ENCODE measurements around the gene PSPH. TPM values are rescaled to one million over a fixed set of nuclear protein-coding genes. Genes with fewer than 3 reads are reported as not detected.
"Not testable (repeated sequence)": the region's sequence is repeated elsewhere in the genome, so short reads cannot be mapped to it uniquely, and the experiment has no call there.

Gene PSPH
- total RNA-seq, 1 experiment from 2014 or later, result 49.3 TPM

DNA sequence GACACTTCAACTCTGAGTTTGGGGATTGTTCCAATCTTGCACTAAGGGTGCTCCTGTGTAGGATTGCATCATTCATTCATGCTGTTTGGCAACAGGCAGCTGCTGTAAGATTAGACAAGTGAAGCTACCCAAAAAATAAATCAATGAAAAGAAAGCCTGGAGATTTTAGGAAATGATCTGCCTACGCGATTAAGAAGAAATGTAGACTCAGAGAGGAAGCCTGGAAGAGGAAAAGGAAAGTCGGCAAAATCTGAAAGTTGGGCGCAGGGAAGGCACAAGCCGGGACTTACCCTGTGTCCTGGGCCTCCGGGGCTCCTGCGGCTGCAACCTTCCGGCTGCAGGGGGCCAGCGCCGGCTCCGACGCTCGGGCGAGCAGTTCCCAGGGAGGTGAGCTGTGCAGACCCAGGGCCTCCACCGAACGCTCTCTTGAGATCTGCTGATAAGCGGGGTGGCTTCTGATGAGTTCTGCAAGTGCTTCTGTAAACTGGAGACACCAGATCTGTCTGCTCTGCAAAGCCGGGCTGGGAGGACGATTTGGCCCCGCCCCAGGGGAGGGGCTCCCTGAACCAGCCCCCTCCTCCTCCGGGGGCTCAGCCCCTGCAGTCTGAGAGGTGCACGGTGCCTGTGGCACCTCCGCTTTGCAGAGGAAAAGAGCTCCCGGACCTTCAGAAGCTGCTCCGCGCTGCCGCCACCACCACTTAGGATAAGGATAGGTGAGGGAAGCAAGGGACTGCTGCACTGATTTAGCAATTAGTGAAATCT lies 17.4 kb downstream of the PSPH start:
- no peaks in the 10 kb centered on the region for H3K9me3 Mint-ChIP-seq
- peak overlapping the region; percentile 99 for H3K27ac Mint-ChIP-seq
- ChIA-PET POLR2A (interaction anchor here (0.5 to 3.3 kb wide), 12 partner anchors 10 to 252 kb away, joined by 3 to 49 read pairs (median 4); partner anchors contain the start of genes CCT6A, NIPSNAP2, PSPH and SUMF2), CTCF (interaction anchor here (0.6 to 2.4 kb wide), 14 partner anchors 9 to 393 kb away, joined by 3 to 11 read pairs (median 4); partner anchors contain the start of genes CCT6A, MRPS17 and PSPH)
- peak; percentile 98 for ATAC-seq
- peaks cover 7% of the 10 kb centered on the region for H3K4me1 Mint-ChIP-seq
- peaks cover 26% of the 10 kb centered on the region for H3K36me3 Mint-ChIP-seq
- peak; percentile 92 for DNase-seq (ENCODE audit: low spot score)
- no peaks in the 10 kb centered on the region for H3K27me3 Mint-ChIP-seq (ENCODE audit: low read depth)
- TF ChIP-seq CREB1 (CRISPR knock-in tag; IDR thresholded peaks at IDR 0.05) (no peak), ZNF317 (CRISPR knock-in tag; IDR thresholded peaks at IDR 0.05; ENCODE audit: borderline replicate concordance, low read depth) (peak; percentile 17; the same call in 1 of the 2 replicates), GABPB1 (CRISPR knock-in tag; IDR thresholded peaks at IDR 0.05) (peak; percentile 88), HMGA2 (CRISPR knock-in tag; IDR thresholded peaks at IDR 0.05) (no peak), SP1 (CRISPR knock-in tag; conservative IDR thresholded peaks at IDR 0.05) (peak; percentile 47; the same call in 1 of the 2 replicates), FOXK1 (CRISPR knock-in tag; IDR thresholded peaks at IDR 0.05) (0 out of 2 replicates have a peak, but pooled peaks have one; percentile 5), FOXP1 (CRISPR knock-in tag; IDR thresholded peaks at IDR 0.05; ENCODE audit: borderline replicate concordance) (0 out of 2 replicates have a peak, but pooled peaks have one; percentile 22)
- peak overlapping the region; percentile 92 for H3K4me3 Mint-ChIP-seq

DNA sequence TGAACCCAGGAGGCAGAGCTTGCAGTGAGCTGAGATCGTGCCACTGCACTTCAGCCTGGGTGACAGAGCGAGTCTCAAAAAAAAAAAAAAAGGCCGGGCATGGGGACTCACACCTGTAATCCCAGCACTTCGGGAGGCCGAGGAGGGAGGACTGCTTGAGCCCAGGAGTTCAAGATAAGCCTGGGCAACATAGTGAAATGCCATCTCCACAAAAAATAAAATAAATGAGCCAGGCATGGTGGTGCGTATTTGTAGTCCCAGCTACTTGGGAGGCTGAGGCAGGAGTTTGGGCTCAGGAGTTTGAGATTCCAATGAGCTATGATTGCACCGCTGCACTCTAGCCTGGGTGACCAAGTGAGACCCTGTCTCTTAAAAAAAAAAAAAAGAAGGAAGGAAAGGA lies 18.7 kb downstream of the PSPH start:
- Mint-ChIP-seq H3K4me3 (peak overlapping the region; percentile 92), H3K36me3 (peaks cover 28% of the 10 kb centered on the region)
- ChIA-PET POLR2A (interaction anchor here (0.6 to 3.3 kb wide), 3 partner anchors 18 to 42 kb away, joined by 4 to 49 read pairs (median 11); partner anchors contain the start of genes CCT6A, PSPH and SUMF2), CTCF (interaction anchor here (2.4 kb wide), 2 partner anchors 19 to 41 kb away, joined by 11 read pairs; partner anchors contain the start of genes CCT6A and PSPH)
- H3K9me3 Mint-ChIP-seq; H3K4me1 Mint-ChIP-seq; ATAC-seq; H3K27me3 Mint-ChIP-seq (ENCODE audit: low read depth); DNase-seq (ENCODE audit: low spot score); H3K27ac Mint-ChIP-seq: not testable (repeated sequence)

DNA sequence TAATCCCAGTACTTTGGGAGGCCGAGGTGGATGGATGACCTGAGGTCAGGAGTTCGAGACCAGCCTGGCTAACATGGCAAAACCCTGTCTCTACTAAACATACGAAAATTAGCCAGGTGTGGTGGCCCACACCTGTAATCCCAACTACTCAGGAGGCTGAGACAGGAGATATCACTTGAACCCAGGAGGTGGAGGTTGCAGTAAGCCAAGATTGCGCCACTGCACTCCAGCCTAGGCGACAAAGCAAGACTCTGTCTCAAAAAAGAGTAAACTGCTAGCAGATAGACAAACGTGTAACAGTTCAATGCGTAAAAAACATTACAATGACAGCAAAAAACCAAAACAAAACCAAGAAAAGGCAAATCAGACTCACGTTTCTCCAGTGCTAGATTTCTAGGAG lies 19.7 kb downstream of the PSPH start:
- POLR2A ChIA-PET, result interaction anchor here (2.5 kb wide), 1 partner anchor 20 kb away, joined by 13 read pairs; the partner anchor contains the start of genes CCT6A and PSPH
- peak overlapping the region; percentile 24; the same call in 1 of the 2 replicates for H3K4me3 Mint-ChIP-seq
- ATAC-seq; H3K9me3 Mint-ChIP-seq; H3K27me3 Mint-ChIP-seq (ENCODE audit: low read depth); H3K27ac Mint-ChIP-seq; H3K4me1 Mint-ChIP-seq; DNase-seq (ENCODE audit: low spot score); CTCF ChIA-PET: not testable (repeated sequence)
- H3K36me3 Mint-ChIP-seq, result peaks cover 30% of the 10 kb centered on the region

DNA sequence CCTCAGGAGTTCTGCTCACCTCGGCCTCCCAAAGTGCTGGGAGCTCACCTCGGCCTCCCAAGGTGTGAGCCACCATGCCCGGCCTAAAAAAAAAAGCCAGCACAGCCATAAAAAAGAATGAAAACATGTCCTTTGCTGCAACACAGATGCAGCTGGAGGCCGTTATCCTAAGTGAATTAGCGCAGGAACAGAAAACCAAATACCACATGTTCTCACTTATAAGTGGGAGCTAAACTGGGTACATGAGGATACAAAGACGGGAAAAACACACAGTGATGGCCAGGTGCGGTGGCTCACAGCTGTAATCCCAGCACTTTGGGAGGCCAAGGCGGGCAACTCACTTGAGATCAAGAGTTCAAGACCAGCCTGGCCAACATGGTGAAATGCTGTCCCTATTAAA lies 20.9 kb downstream of the PSPH start:
- Mint-ChIP-seq H3K27me3 (ENCODE audit: low read depth) (no peaks in the 10 kb centered on the region), H3K9me3 (no peaks in the 10 kb centered on the region), H3K36me3 (peaks cover 38% of the 10 kb centered on the region), H3K4me1 (peaks cover 7% of the 10 kb centered on the region), H3K4me3 (no peak overlapping the region), H3K27ac (no peak overlapping the region)
- TF ChIP-seq SOX15 (CRISPR knock-in tag; IDR thresholded peaks at IDR 0.05) (no peak), CREM (CRISPR knock-in tag; IDR thresholded peaks at IDR 0.05) (no peak), ETV6 (CRISPR knock-in tag; IDR thresholded peaks at IDR 0.05) (no peak), NR1H2 (CRISPR knock-in tag; IDR thresholded peaks at IDR 0.05) (no peak), NFYB (CRISPR knock-in tag; conservative IDR thresholded peaks at IDR 0.05; ENCODE audit: low read depth) (no peak), ZNF671 (CRISPR knock-in tag; IDR thresholded peaks at IDR 0.05) (no peak), ZNF121 (CRISPR knock-in tag; IDR thresholded peaks at IDR 0.05) (no peak), GRHL2 (CRISPR knock-in tag; IDR thresholded peaks at IDR 0.05; ENCODE audit: insufficient replicate concordance, severe bottlenecking) (no peak), NR3C1 (CRISPR knock-in tag; conservative IDR thresholded peaks at IDR 0.05; ENCODE audit: low read depth) (no peak), TP53 (CRISPR knock-in tag; IDR thresholded peaks at IDR 0.05) (no peak), TCF7 (CRISPR knock-in tag; IDR thresholded peaks at IDR 0.05; ENCODE audit: low read depth) (no peak), ZNF219 (CRISPR knock-in tag; IDR thresholded peaks at IDR 0.05; ENCODE audit: borderline replicate concordance) (no peak), CREB1 (CRISPR knock-in tag; IDR thresholded peaks at IDR 0.05) (no peak), ZNF317 (CRISPR knock-in tag; IDR thresholded peaks at IDR 0.05; ENCODE audit: borderline replicate concordance, low read depth) (no peak)
- TF ChIP-seq, protein P1, sequence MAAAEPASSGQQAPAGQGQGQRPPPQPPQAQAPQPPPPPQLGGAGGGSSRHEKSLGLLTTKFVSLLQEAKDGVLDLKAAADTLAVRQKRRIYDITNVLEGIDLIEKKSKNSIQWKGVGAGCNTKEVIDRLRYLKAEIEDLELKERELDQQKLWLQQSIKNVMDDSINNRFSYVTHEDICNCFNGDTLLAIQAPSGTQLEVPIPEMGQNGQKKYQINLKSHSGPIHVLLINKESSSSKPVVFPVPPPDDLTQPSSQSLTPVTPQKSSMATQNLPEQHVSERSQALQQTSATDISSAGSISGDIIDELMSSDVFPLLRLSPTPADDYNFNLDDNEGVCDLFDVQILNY (CRISPR knock-in tag; IDR thresholded peaks at IDR 0.05), result no peak
- TF ChIP-seq, protein P2, sequence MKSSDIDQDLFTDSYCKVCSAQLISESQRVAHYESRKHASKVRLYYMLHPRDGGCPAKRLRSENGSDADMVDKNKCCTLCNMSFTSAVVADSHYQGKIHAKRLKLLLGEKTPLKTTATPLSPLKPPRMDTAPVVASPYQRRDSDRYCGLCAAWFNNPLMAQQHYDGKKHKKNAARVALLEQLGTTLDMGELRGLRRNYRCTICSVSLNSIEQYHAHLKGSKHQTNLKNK (CRISPR knock-in tag; IDR thresholded peaks at IDR 0.05), result no peak
- TF ChIP-seq, protein P3, sequence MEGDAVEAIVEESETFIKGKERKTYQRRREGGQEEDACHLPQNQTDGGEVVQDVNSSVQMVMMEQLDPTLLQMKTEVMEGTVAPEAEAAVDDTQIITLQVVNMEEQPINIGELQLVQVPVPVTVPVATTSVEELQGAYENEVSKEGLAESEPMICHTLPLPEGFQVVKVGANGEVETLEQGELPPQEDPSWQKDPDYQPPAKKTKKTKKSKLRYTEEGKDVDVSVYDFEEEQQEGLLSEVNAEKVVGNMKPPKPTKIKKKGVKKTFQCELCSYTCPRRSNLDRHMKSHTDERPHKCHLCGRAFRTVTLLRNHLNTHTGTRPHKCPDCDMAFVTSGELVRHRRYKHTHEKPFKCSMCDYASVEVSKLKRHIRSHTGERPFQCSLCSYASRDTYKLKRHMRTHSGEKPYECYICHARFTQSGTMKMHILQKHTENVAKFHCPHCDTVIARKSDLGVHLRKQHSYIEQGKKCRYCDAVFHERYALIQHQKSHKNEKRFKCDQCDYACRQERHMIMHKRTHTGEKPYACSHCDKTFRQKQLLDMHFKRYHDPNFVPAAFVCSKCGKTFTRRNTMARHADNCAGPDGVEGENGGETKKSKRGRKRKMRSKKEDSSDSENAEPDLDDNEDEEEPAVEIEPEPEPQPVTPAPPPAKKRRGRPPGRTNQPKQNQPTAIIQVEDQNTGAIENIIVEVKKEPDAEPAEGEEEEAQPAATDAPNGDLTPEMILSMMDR (IDR thresholded peaks at IDR 0.05), result no peak
- ChIA-PET POLR2A (interaction anchor here (2.5 kb wide), 1 partner anchor 21 kb away, joined by 13 read pairs; the partner anchor contains the start of genes CCT6A and PSPH), CTCF (interaction anchor here (0.7 kb wide), 1 partner anchor 21 kb away, joined by 3 read pairs; the partner anchor contains the start of gene PSPH)
- DNase-seq (ENCODE audit: low spot score) (no peak), ATAC-seq (no peak)
